ENCODE data around the gene MGAT1. TPM values are rescaled to one million over a fixed set of nuclear protein-coding genes. Genes with fewer than 3 reads are reported as not detected.

The MGAT1 gene
- total RNA-seq, 1 experiment from 2014 or later = 72.7 TPM

GRCh38 chr5:180755601-180756000 is 47.0 kb downstream of the MGAT1 start:
- Histone ChIP-seq H4K8ac (replicated peaks; ENCODE audit: insufficient read length, low read depth, low read length) (no peak overlapping the region), H3K4me2 (ENCODE audit: insufficient read depth, insufficient read length, low read length) (no peak overlapping the region), H3K4me1 (ENCODE audit: insufficient read depth, low read length) (no peaks in the 10 kb centered on the region), H3T11ph (ENCODE audit: low read length) (no peak overlapping the region), H2BK20ac (ENCODE audit: low read depth, low read length, poor library complexity, severe bottlenecking) (no peak overlapping the region), H4K20me1 (ENCODE audit: control insufficient read depth, insufficient read depth, insufficient read length) (no peaks in the 10 kb centered on the region), H2AFZ (ENCODE audit: low read length) (no peak overlapping the region), H3K14ac (ENCODE audit: insufficient read depth, low read length) (no peak overlapping the region), H3K79me1 (ENCODE audit: insufficient read depth, low read depth, low read length, poor library complexity, severe bottlenecking) (no peaks in the 10 kb centered on the region), H3K23ac (ENCODE audit: insufficient read length, low read depth, low read length) (no peak overlapping the region), H3K56ac (ENCODE audit: insufficient read length, low read depth, low read length) (no peak overlapping the region), H2BK120ac (ENCODE audit: low read depth, low read length, poor library complexity, severe bottlenecking) (no peak overlapping the region), H3K9me3 (ENCODE audit: control insufficient read depth, low read depth, low read length) (no peaks in the 10 kb centered on the region), H3K27me3 (ENCODE audit: insufficient read depth, low read length) (no peaks in the 10 kb centered on the region), H3K23me2 (ENCODE audit: insufficient read length, low read depth, low read length, poor library complexity, severe bottlenecking) (no peaks in the 10 kb centered on the region), H4K91ac (ENCODE audit: insufficient read length, low read depth, low read length) (no peak overlapping the region), H3K4ac (ENCODE audit: low read depth, low read length) (no peak overlapping the region), H3K18ac (ENCODE audit: insufficient read length, low read depth, low read length) (no peak overlapping the region), H4K5ac (ENCODE audit: insufficient read length, low read depth, low read length) (no peak overlapping the region), H3K9ac (ENCODE audit: extremely low read depth, insufficient read length, low read length) (no peak overlapping the region), H2BK15ac (ENCODE audit: low read depth, low read length) (no peak overlapping the region), H3K27ac (ENCODE audit: insufficient read length, low read depth, low read length) (no peak overlapping the region), H2BK5ac (ENCODE audit: insufficient read length, low read length) (no peak overlapping the region), H2AK5ac (ENCODE audit: insufficient read length, low read length) (no peak overlapping the region), H2BK12ac (ENCODE audit: insufficient read length, low read depth, low read length) (no peak overlapping the region), H3K79me2 (ENCODE audit: insufficient read depth, low read length) (no peaks in the 10 kb centered on the region)
- no peak for DNase-seq
- H3K4me3 Mint-ChIP-seq = no peak overlapping the region
- peaks cover 19 to 24% of the 10 kb centered on the region in 2 experiments; a peak in 4 of 5 replicates for H3K9me3 Mint-ChIP-seq
- H3K36me3 Mint-ChIP-seq (ENCODE audit: insufficient read depth in 1 of 3, low read depth in 3 of 3) = no peaks in the 10 kb centered on the region; a peak in 1 of 7 replicates
- peaks cover 10% of the 10 kb centered on the region for H3K27me3 Mint-ChIP-seq (ENCODE audit: low read depth)
- no CpG with 5 or more reads among the region's 2 CpGs for WGBS (ENCODE audit: extremely low coverage, insufficient read length, low lambda C conversion rate)
- no peaks in the 10 kb centered on the region for H3K4me1 Mint-ChIP-seq
- H3K27ac Mint-ChIP-seq = no peak overlapping the region
- TF ChIP-seq CTCF (conservative IDR thresholded peaks at IDR 0.05) = no peak
